Fibroblast of lung (primary cell): ENCODE results near the gene LRTM1.

Experiments
- CTCF ChIP-seq, 2 donors: IDR thresholded peaks in 1 of 2; conservative IDR thresholded peaks in 1 of 2; 1 replicate in 1 of 2; 2 replicates in 1 of 2; pipeline ENCODE4 v1.5.1; 2011 to 2012; ENCODE audit warnings: low read length in 2 of 2, control low read depth in 1 of 2, inconsistent platforms in 1 of 2, low read depth in 1 of 2, mild to moderate bottlenecking in 1 of 2
- EZH2 ChIP-seq: IDR thresholded peaks from 2 replicates; pipeline ENCODE4 v1.5.1; 2012; ENCODE audit warnings: low read length, control low read depth, mild to moderate bottlenecking; ENCODE audit errors: missing control alignments

- TF ChIP-seq CTCF (conservative IDR thresholded peaks at IDR 0.05 in 1 of 2, IDR thresholded peaks at IDR 0.05 in 1 of 2; ENCODE audit: low read depth in 1 of 2, low read length in 2 of 2) (no peak), EZH2 (no peak)
These were observed 41.8 kb upstream of the LRTM1 start for GRCh38 chr3:54969652-54970051.
